Femur (tissue), 1 donor: ENCODE measurements around the gene HSBP1L1.
A peak's percentile ranks its signal among the peaks of the same experiment; 100 is the strongest.
"Not testable (repeated sequence)": the region's sequence is repeated elsewhere in the genome, so short reads cannot be mapped to it uniquely, and the experiment has no call there.

Experiments used
- DNase-seq: peaks from one replicate; pipeline ENCODE4 v3.0.0-alpha.2; 2017

Gene HSBP1L1

DNA sequence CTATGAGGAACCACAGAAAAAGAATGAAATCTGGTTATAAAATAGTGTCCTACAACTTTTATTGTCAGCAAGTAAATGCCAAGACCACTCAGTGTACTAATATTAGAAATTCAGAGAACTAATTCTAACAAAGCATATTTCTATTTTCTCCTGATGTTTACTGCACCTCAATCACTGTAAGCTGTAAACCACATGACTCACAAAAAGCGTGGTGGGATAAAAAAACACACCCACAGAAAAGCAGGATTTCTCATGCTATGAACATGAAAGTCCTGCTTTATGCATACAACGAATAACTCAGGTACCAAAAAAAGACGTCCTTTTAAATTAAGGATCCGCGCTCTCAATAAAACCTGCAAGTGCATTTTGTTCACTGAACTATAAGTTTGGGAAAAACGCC, 23.1 kb downstream of the HSBP1L1 start:
- no peak for DNase-seq

DNA sequence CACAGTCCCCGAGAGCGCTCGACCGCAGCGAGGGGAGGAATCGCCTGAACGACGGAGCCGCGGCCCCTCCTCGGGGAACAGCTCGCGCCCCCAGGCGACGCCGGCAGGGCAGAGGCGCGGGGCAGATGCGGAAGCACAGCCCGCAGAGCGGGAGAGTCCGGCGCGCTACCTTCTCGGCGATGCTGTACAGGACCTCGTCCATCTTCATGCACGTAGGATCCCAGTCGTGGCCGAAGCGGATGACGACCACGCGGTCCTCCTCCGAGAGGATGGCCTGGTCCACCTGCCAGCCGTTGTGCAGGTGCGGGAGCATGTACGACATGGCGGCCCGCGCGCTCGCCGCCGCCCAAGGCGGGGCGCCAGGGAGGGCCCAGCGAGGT, 23.6 kb downstream of the HSBP1L1 start:
- DNase-seq, result peak; percentile 73

DNA sequence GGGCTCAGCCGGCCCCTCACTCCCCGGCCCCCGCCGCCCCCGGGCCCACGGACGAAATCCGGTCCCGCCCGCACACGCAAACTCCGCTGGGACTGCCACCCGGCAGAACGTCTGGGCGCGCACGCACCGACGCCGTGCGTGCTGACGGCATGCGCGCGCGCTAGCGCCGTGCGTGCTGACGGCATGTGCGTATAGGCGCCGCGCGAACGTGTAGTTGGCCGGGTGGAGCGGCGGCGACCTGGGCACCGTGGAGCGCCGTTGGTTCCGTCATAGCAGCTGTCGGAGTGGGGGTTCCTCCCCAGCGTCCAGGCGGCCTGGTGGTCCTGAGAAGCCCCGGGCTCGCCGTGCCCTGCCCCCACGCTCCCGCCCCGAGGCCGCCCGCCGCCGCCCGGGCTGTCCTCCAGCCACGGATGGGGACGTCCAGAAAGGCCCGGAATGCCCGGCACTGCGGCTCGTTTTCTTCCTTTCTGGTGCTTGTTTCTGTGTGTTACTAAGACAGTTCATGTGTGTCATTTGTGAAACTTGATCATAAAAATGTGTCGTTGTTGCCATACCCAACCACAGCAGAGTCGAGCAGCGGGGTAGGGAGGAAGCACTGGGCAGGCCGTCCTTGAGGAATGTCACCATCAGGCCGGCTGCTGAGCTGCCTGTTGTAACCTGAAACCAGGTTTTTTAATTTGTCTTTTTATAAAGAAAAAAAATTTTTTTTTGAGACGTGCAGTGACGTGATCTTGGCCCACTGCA, 24.2 kb downstream of the HSBP1L1 start, which contains the start of gene TXNL4A:
Gene TXNL4A, minus strand, starts transcription at position 113 of the 744 bp plus-strand sequence. CDS start 171 bp downstream, outside the sequence.
- peak; percentile 91 for DNase-seq

DNA sequence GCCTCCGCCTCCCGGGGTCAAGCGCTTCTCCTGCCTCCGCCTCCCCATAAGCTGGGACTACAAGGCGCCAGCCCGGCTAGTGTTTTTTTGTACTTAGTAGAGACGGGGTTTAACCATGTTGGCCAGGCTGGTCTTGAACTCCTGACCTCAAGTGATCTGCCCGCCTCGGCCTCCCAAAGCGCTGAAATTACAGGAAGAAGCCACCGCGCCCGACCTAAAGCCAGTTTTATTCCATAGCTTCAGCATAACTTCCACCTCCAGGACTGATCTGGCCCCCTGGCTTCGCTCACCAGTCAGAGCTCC, 24.7 kb downstream of the HSBP1L1 start:
- no peak for DNase-seq

DNA sequence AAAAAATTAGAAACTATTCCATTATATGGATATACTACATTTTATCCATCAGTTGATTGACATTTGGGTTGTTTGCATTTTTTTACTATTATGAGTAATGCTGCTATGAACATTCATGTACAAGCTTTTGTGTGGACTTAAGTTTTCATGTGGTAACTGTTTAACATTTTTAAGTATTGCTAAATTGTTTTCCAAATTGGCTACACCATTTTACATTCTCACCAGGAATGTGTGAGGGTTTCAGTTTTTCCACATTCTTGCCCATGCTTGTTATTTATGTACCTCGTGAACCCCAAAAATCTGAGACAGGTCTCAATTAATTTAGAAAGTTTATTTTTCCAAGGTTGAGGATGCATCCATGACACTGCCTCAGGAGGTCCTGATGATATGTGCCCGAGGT, 27.1 kb downstream of the HSBP1L1 start:
- DNase-seq, result no peak

DNA sequence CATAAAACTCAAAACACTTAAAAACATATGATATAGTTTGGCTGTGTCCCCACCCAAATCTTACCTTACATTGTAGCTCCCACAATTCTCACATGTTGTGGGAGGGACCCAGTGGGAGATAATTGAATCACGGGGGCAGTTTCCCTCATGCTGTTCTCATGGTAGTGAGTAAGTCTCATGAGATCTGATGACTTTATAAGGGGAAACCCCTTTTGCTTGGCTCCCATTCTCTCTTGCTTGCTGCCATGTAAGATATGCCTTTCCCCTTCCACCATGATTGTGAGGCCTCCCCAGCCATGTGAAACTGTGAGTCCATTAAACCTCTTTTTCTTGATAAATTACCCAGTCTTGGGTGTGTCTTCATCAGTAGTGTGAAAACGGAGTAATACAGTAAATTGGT, 35.3 kb downstream of the HSBP1L1 start:
- DNase-seq, result not testable (repeated sequence)

DNA sequence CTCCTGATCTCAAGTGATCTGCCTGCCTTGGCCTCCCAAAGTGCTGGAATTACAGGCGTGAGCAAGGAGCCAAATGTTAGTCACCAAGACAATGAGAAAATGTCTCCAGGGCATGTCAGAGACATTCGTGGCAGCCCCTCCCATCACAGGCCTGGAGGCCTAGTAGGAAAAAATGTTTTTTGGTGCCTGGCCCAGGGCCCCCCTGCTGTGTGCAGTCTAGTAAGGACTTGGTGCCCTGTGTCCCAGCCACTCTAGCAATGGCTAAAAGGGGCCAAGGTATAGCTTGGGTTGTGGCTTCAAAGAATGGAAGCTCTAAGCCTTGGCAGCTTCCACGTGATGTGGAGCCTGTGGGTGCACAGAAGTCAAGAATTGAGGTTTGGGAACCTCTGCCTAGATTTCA, 36.4 kb downstream of the HSBP1L1 start:
- no peak for DNase-seq

DNA sequence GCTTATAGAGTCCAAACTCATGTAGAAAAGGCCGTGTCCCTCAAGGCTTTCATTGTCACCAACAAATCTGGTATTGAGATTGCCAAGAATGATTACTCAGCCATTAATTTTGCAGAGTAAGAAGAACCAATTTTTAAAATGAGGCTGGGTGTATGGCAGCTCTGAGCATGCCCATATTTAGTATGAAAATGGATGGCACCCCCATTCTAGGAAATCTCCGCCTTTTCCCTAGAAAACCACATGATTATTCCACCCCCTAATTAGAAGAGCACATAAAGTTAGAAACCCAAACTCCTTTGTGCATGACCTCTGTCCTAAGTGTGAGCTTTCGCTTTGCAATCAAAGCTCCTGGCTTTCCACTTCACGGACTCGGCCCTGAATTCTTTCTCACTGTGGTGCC, 38.0 kb downstream of the HSBP1L1 start:
- no peak for DNase-seq

DNA sequence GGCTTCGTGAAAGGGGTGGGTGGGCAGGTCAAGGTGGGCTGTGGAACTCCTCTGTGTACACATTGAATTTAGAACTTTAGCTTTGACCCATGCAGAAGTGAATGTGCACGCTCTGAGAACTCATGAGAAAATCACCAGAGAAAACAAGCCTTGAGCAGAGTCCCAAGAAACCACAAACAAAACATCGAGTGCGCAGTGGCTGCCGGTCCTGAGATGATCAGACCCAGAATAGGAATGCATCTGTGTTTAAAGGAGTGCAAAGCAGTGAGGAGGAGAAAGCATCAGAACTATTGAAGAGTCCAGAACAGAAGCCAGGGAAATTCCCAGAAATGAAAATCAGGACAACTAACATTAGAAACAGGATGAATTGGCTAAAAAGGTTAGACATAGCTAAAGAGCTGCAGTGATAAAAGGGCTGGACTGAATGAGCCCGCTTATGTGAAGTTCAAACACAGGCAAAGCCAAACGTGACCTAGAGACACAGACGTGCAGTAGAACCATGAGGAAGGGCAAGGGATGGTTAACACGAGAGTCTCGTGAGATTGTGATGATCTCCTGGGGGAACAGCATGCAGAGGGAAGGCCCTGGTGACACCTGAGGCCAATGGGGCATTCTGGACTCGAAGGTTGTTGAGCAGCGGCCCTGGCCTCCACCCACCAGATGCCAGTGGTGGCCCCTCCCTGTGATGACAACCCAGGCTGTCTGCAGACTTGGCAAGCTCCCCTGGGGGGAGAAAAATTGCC, 40.3 kb downstream of the HSBP1L1 start:
- no peak for DNase-seq

DNA sequence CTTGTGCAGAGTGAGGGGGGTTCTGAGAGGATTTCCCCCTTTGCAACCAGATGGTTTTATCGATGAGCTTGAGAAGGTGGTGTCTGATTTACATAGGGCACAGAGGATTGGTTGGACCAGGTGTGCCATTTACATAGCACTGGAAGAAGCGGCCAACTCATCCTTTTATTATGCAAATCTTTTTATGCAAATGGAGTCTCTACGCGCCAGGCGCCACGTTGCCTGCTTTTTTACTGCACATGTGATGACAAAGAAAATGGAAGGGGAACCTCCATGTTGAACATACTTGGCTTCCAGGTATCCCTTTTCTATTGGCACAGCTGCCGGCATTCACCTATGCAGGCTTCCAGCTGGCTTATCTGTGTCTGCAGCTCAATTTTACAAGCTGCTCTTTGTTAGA, 42.3 kb downstream of the HSBP1L1 start:
- no peak for DNase-seq

DNA sequence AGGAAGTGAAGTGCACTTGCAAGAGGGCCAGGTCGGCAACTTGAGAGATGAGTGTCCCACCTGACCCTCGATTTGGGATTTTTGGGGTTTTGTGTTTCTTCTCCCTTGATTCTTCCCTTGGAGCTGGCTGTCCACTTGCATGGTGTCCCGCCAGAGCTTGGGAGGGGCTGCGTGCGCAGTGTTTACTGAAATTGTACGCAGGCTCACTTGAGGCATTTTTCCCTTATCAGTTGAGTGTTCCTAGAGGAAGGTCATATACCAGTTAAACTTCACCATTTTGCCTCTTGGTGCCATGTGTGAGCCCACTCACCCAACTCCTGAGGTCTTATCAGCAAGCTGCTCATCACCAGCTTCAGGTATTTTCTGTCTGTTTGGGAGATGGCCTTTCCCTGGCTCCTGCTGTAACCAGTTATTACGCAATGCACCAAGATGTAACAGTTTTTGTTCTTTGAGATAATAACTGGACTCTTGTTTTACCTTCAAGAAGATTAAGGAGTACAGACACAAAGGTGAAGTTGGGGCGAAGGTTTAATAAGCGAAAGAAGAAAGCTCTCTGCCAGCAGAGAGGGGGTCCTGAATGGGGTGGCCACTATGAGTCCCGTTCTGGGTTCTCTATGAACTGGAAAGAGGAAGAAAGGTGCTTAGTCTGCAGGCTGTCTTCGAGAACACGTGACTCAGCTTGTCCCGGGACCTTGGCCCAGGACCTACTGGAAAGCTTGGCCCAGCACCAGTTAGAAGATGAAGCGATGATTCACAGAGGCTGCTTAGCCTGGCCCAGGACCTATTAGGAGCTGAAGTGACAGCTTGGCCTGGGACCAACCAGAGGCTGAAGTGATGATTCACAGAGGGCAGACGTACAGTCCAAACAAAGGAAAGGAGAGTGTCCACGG, 45.5 kb downstream of the HSBP1L1 start:
- DNase-seq, result no peak

DNA sequence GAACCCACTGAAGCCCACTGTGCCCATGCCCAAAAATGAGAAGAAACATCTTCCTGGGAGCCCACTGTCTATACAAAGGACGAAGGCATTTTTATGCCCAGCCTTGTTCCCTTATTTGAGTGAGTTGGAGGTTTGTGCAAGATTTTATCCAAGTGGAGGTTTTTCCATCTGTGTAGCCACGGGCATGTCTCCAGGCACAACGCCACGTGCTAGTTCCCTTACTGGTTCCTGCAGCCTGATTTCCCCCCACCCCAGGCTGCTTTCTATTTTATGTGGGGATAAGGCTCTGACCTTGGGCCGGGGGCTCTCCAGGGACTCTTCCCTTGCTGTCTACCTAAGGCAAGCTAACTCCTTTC, 46.1 kb downstream of the HSBP1L1 start:
- DNase-seq, result no peak

DNA sequence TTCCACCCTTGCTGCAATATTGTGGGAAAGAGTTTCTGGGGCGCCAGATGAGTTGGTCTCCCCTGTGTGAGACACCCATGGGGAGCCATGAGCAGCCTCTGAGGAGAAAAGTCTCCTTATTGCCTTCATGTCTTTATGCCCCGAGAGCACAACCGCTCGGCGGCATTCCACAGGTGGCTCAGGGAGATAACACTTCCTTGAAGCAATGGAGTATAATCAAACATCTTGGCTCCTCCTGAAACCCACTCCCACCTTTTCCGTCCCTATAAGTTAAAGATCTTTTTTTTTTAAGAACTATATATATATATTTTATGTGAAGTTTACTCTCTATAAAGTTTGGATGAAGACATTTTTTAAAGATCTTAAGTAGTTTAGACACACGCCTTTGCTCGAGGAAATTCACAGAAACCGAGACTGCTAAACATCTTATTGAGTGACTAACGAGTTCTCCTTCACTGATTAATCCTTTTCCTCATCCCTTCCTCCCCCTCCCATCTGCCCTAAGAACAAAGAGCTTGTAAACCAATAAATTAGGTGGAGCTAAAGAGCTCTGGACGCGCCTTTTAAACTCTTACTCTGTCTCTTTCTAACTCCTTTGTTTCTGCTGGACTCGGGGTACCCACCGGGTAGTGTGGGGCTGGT, 47.2 kb downstream of the HSBP1L1 start:
- DNase-seq, result not testable (repeated sequence)

DNA sequence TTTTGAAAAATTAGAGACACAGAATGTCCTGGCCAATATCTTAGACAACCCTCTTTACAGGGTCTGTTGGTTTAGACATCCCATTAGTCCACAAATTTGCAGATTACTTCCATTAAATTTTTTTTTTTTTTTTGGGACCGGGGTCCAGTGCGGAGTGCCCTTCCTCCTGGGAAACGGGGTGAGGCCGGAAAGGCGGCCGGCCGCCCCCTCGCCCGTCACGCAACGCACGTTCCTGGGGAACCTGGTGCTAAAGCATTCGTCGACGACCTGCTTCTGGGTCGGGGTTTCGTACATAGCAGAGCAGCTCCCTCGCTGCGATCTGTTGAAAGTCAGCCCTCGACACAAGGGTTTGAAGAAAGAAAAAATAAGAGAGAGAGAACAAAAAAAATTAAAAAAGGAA, 48.3 kb downstream of the HSBP1L1 start:
- DNase-seq, result no peak
